Transverse colon (tissue), 4 donors: ENCODE results near the gene HES5. TPM values are rescaled to one million over a fixed set of nuclear protein-coding genes. Genes with fewer than 3 reads are reported as not detected.
A peak's percentile ranks its signal among the peaks of the same experiment; 100 is the strongest.

ENCODE experiments used
- DNase-seq: peaks from one replicate; pipeline ENCODE4 v3.0.0-alpha.2; 2019
- H3K27ac ChIP-seq, 4 donors: fragments of 200-600 bp; sonication (generic); 2 replicates each; pipeline ENCODE4 v1.5.1; 2016 to 2018; ENCODE audit warnings: inconsistent platforms in 4 of 4
- H3K27me3 ChIP-seq: fragments of 200-600 bp; sonication (generic); 2 replicates; pipeline ENCODE4 v1.5.1; 2017; ENCODE audit warnings: inconsistent platforms
- H3K36me3 ChIP-seq, 4 donors: fragments of 200-600 bp; sonication (generic); 2 replicates each; pipeline ENCODE4 v1.5.1; 2017 to 2019; ENCODE audit warnings: inconsistent platforms in 4 of 4
- H3K4me1 ChIP-seq, 4 donors: fragments of 200-600 bp; sonication (generic); 2 replicates each; pipeline ENCODE4 v1.5.1; 2017 to 2020; ENCODE audit warnings: inconsistent platforms in 4 of 4
- H3K4me3 ChIP-seq, 4 donors: fragments of 200-600 bp; sonication (generic); 1 replicate in 1 of 4; 2 replicates in 3 of 4; pipeline versions ENCODE4 v1.5.1 to v1.6.1; 2017 to 2019; ENCODE audit warnings: inconsistent platforms in 4 of 4
- H3K9me3 ChIP-seq, 2 donors: fragments of 200-600 bp; sonication (generic); 2 replicates each; pipeline ENCODE4 v1.5.1; 2017 to 2019; ENCODE audit warnings: inconsistent platforms in 2 of 2
- EP300 ChIP-seq: sonication (generic); formaldehyde crosslinking; IDR thresholded peaks from one replicate; pipeline ENCODE4 v1.6.1; 2017; ENCODE audit warnings: antibody characterized with exemption, low read depth
- POLR2A ChIP-seq: fragments of 450-650 bp; IDR thresholded peaks from one replicate; pipeline ENCODE4 v1.6.1; 2016; ENCODE audit warnings: antibody characterized with exemption, mild to moderate bottlenecking, moderate library complexity
- POLR2AphosphoS5 ChIP-seq, 3 donors: sonication (generic); formaldehyde crosslinking; IDR thresholded peaks; one replicate each; pipeline ENCODE4 v1.6.1; 2016; ENCODE audit warnings: antibody characterized with exemption in 3 of 3
- WGBS, 2 donors: methylation state at CpG; one replicate each; pipeline ENCODE4 v1.1.5; 2018; ENCODE audit warnings: low coverage in 1 of 2; 5-methylcytosine and 5-hydroxymethylcytosine counted together
- in situ Hi-C, 4 donors: fragments of 200-750 bp; cut with MboI; loops; one replicate each; pipeline versions ENCODE4 v1.15.0 to v1.15.1; 2017; ENCODE audit warnings: low sequenced_read_pairs in 3 of 4, low pct_ligation_motif_present in 1 of 4, low pct_unique_long_range_greater_than_20kb in 1 of 4
- intact Hi-C: fragments of 100-400 bp; cut with DNase I; formaldehyde crosslinking; loops from one replicate; pipeline ENCODE4 v1.15.1; 2023; ENCODE audit warnings: low total_unique reads
- total RNA-seq, 4 donors: library from RNA; depleted of rRNA; stranded (reverse); fragments of >200 nt; gene quantifications; one replicate each; pipeline ENCODE4 v1.1.0, GENCODE V29; 2016
- TF ChIP-seq, protein P1 (sequence below), 5 experiments: fragments of 200-600 bp in 3 of 5; fragments of 450-650 bp in 2 of 5; sonication (generic) in 3 of 5; IDR thresholded peaks; 1 replicate in 2 of 5; 2 replicates in 3 of 5; pipeline ENCODE4 v1.5.1; 2016 to 2017; ENCODE audit warnings: antibody characterized with exemption in 5 of 5, inconsistent platforms in 3 of 5, mild to moderate bottlenecking in 2 of 5, moderate library complexity in 1 of 5

The HES5 gene
- total RNA-seq, 4 donors from 2014 or later, result 0.64 to 1.1 TPM; not detected in 2

GRCh38 chr1:2506007-2506860, 23.8 kb downstream of the HES5 start:
- intact Hi-C loops, result no loop called here
- in situ Hi-C loops, result no loop called here
- DNase-seq, result no peak
- H3K27ac ChIP-seq, result no peak overlapping the region
- peaks cover 0 to 3% (median 0%) of the 10 kb centered on the region in 4 donors for H3K4me1 ChIP-seq
- H3K27me3 ChIP-seq, result peaks cover 46% of the 10 kb centered on the region
- H3K4me3 ChIP-seq, result no peak overlapping the region
- H3K9me3 ChIP-seq, result no peaks in the 10 kb centered on the region
- TF ChIP-seq POLR2A (no peak), EP300 (no peak), POLR2AphosphoS5 (IDR thresholded peaks at IDR 0.05) (no peak)
- TF ChIP-seq, protein P1, sequence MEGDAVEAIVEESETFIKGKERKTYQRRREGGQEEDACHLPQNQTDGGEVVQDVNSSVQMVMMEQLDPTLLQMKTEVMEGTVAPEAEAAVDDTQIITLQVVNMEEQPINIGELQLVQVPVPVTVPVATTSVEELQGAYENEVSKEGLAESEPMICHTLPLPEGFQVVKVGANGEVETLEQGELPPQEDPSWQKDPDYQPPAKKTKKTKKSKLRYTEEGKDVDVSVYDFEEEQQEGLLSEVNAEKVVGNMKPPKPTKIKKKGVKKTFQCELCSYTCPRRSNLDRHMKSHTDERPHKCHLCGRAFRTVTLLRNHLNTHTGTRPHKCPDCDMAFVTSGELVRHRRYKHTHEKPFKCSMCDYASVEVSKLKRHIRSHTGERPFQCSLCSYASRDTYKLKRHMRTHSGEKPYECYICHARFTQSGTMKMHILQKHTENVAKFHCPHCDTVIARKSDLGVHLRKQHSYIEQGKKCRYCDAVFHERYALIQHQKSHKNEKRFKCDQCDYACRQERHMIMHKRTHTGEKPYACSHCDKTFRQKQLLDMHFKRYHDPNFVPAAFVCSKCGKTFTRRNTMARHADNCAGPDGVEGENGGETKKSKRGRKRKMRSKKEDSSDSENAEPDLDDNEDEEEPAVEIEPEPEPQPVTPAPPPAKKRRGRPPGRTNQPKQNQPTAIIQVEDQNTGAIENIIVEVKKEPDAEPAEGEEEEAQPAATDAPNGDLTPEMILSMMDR (IDR thresholded peaks at IDR 0.05), result no peak
- peaks cover 0 to 19% (median 8%) of the 10 kb centered on the region in 4 donors for H3K36me3 ChIP-seq
- 47% methylated on average over 30 of the region's 30 CpGs; no CpG with 5 or more reads in 1 of the 2 donors for WGBS, 2 donors

DNA sequence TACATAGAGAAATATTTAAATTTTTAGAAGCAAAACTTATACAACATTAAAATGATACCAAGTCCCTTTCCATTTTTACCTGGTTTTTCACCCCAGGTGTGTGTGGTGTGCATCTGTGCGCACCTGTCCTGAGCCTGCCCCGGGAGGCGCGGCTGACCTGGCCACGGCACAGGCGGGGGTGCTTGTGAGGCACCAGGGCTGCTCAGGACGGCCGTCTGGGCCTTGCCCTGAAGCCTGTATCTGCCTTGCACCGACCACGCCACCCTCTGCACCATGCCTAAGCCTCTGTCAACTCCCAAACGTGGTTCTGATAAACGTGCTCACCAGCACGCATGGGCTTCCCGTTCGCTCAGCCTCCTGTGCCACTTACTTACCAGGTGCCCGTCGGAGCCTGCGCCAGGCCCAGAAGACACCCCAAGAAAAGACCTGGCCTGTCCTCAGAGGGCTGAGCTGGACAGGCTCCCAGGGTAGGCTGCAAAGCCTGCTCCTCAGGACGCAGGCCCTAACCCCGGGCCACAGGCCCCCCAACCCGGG, 24.5 kb downstream of the HES5 start:
- no peak for DNase-seq
- WGBS, 2 donors, result 48% methylated on average over 19 of the region's 21 CpGs; no CpG with 5 or more reads in 1 of the 2 donors
- in situ Hi-C loops (no loop called here), intact Hi-C loops (no loop called here)
- Histone ChIP-seq H3K4me1 (peaks cover 0 to 3% (median 0%) of the 10 kb centered on the region in 4 donors), H3K27ac (no peak overlapping the region), H3K27me3 (peaks cover 50% of the 10 kb centered on the region), H3K4me3 (no peak overlapping the region), H3K36me3 (peaks cover 0 to 12% (median 5%) of the 10 kb centered on the region in 4 donors), H3K9me3 (no peaks in the 10 kb centered on the region)
- TF ChIP-seq, protein P1 (IDR thresholded peaks at IDR 0.05), result no peak
- no peak for TF ChIP-seq POLR2A
- TF ChIP-seq POLR2AphosphoS5 (IDR thresholded peaks at IDR 0.05), result no peak
- no peak for TF ChIP-seq EP300

DNA sequence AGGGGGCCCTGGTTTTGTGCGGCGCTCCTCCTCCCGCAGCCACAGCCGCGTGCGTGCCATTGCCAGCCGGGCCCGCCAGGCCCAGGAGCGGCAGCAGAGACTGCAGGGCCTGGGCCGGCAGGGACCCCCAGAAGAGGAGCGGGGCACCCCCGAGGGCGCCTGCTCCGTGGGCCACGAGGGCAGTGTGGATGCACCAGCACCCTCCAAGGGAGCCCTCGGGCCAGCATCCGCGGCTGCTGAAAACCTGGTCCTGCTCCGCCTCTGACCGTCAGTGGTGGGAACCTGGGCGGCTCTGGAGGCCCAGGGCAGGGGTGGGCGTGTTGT, 25.2 kb downstream of the HES5 start:
- H3K9me3 ChIP-seq, result no peaks in the 10 kb centered on the region
- no peak for DNase-seq
- TF ChIP-seq POLR2A, result no peak
- no peak for TF ChIP-seq EP300
- TF ChIP-seq, protein P1 (IDR thresholded peaks at IDR 0.05), result no peak
- TF ChIP-seq POLR2AphosphoS5 (IDR thresholded peaks at IDR 0.05), result no peak
- H3K4me1 ChIP-seq, result peaks cover 0 to 3% (median 0%) of the 10 kb centered on the region in 4 donors
- in situ Hi-C loops, result no loop called here
- H3K4me3 ChIP-seq, result no peak overlapping the region
- intact Hi-C loops, result no loop called here
- WGBS, 2 donors, result 23% methylated on average over 15 of the region's 22 CpGs; no CpG with 5 or more reads in 1 of the 2 donors
- H3K36me3 ChIP-seq, result peaks cover 0 to 6% (median 2%) of the 10 kb centered on the region in 4 donors
- H3K27ac ChIP-seq, result no peak overlapping the region
- peaks cover 50% of the 10 kb centered on the region for H3K27me3 ChIP-seq

DNA sequence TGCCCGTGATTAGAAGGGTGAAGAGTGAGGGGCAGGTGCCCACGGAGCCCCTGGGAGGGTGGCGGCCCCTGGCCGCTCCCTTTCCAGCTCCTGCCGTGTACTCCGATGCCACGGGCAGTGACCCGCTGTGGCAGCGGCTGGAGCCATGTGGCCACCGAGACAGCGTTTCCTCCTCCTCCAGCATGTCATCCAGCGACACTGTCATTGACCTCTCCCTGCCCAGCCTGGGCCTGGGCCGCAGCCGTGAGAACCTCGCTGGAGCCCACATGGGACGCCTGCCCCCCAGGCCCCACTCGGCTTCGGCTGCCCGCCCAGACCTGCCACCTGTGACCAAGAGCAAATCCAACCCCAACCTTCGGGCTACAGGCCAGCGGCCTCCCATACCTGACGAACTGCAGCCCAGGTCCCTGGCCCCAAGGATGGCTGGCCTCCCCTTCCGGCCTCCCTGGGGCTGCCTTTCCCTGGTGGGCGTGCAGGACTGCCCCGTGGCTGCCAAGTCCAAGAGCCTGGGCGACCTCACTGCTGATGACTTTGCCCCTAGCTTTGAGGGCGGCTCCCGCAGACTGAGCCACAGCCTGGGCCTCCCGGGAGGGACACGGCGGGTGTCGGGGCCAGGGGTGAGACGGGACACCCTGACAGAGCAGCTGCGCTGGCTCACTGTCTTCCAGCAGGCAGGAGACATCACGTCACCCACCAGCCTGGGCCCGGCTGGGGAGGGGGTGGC, 25.7 kb downstream of the HES5 start:
- TF ChIP-seq POLR2AphosphoS5 (IDR thresholded peaks at IDR 0.05) (peak in 1 of 3 donors; percentile 10), POLR2A (no peak)
- intact Hi-C loops (no loop called here), in situ Hi-C loops (no loop called here)
- Histone ChIP-seq H3K36me3 (peaks cover 0 to under 1% (median 0%) of the 10 kb centered on the region in 4 donors), H3K27me3 (peaks cover 53% of the 10 kb centered on the region), H3K4me3 (no peak overlapping the region), H3K9me3 (no peaks in the 10 kb centered on the region), H3K27ac (no peak overlapping the region), H3K4me1 (peaks cover 0 to 3% (median 0%) of the 10 kb centered on the region in 4 donors)
- no peak for DNase-seq
- WGBS, 2 donors, result 47% methylated on average over 33 of the region's 36 CpGs; no CpG with 5 or more reads in 1 of the 2 donors
